GM23338 (cell line): ENCODE measurements around the gene RPL3. TPM values are rescaled to one million over a fixed set of nuclear protein-coding genes. Genes with fewer than 3 reads are reported as not detected.
A peak's percentile ranks its signal among the peaks of the same experiment; 100 is the strongest.

Experiments
- ATAC-seq: fragments of 200-7000 bp; cut with Tn5 transposase; 3 replicates; pipeline ENCODE4 v1.9.1; 2020
- DNase-seq: peaks from one replicate; pipeline ENCODE4 v3.0.0-alpha.2; 2015; ENCODE audit warnings: low spot score
- H2AFZ ChIP-seq: fragments of 200-600 bp; sonication (generic); 2 replicates; pipeline ENCODE4 v1.8.0; 2016; ENCODE audit warnings: antibody characterized with exemption, mild to moderate bottlenecking, moderate library complexity
- H3F3A ChIP-seq: fragments of 200-600 bp; sonication (generic); replicated peaks from 2 replicates; pipeline ENCODE4 v1.8.0; 2017; ENCODE audit warnings: antibody characterized with exemption, mixed run types, low read depth
- H3K27ac ChIP-seq: fragments of 200-600 bp; sonication (generic); 2 replicates; pipeline ENCODE4 v1.6.1; 2016; ENCODE audit warnings: low read depth
- H3K27me3 ChIP-seq: fragments of 200-600 bp; sonication (generic); 2 replicates; pipeline ENCODE4 v1.8.0; 2016; ENCODE audit warnings: mild to moderate bottlenecking, mixed run types, moderate library complexity; ENCODE audit not compliant: insufficient read depth
- H3K36me3 ChIP-seq: fragments of 200-600 bp; sonication (generic); 2 replicates; pipeline ENCODE4 v1.8.0; 2016; ENCODE audit warnings: mild to moderate bottlenecking; ENCODE audit not compliant: insufficient read depth
- H3K4me1 ChIP-seq: fragments of 200-600 bp; sonication (generic); 2 replicates; pipeline ENCODE4 v1.8.0; 2016; ENCODE audit warnings: mild to moderate bottlenecking, moderate library complexity; ENCODE audit not compliant: insufficient read depth
- H3K4me2 ChIP-seq: fragments of 200-600 bp; sonication (generic); 2 replicates; pipeline ENCODE4 v1.7.1; 2017; ENCODE audit warnings: mixed run types
- H3K4me3 ChIP-seq: fragments of 200-600 bp; sonication (generic); 2 replicates; pipeline ENCODE4 v1.6.1; 2016; ENCODE audit warnings: mixed run types
- H3K79me2 ChIP-seq: fragments of 200-600 bp; sonication (generic); replicated peaks from 2 replicates; pipeline ENCODE4 v1.8.0; 2017; ENCODE audit warnings: mild to moderate bottlenecking; ENCODE audit not compliant: insufficient read depth
- H3K9me2 ChIP-seq: fragments of 200-600 bp; sonication (generic); 2 replicates; pipeline ENCODE4 v1.8.0; 2017; ENCODE audit not compliant: insufficient read depth
- H4K20me1 ChIP-seq: fragments of 200-600 bp; sonication (generic); replicated peaks from 2 replicates; pipeline ENCODE4 v1.8.0; 2017; ENCODE audit warnings: mild to moderate bottlenecking; ENCODE audit not compliant: insufficient read depth
- H3K27ac Mint-ChIP-seq: 2 replicates; pipeline ENCODE4 v1.8.0; 2020; ENCODE audit warnings: inconsistent platforms, mild to moderate bottlenecking, moderate library complexity, mixed read lengths
- H3K27me3 Mint-ChIP-seq: 3 replicates; pipeline ENCODE4 v1.8.0; 2022; ENCODE audit warnings: low read depth, mild to moderate bottlenecking, moderate library complexity, mixed read lengths, inconsistent platforms; ENCODE audit not compliant: insufficient read depth, poor library complexity
- H3K36me3 Mint-ChIP-seq: 3 replicates; pipeline ENCODE4 v1.8.0; 2021; ENCODE audit warnings: low read depth, mild to moderate bottlenecking, inconsistent platforms, moderate library complexity, mixed read lengths
- H3K4me1 Mint-ChIP-seq: 3 replicates; pipeline ENCODE4 v1.8.0; 2020; ENCODE audit warnings: mild to moderate bottlenecking, inconsistent platforms, mixed read lengths
- H3K4me3 Mint-ChIP-seq: 3 replicates; pipeline ENCODE4 v1.8.0; 2021; ENCODE audit warnings: moderate library complexity, mild to moderate bottlenecking, inconsistent platforms, mixed read lengths
- H3K9me3 Mint-ChIP-seq: 3 replicates; pipeline ENCODE4 v1.8.0; 2020; ENCODE audit warnings: moderate library complexity, mild to moderate bottlenecking, inconsistent platforms, mixed read lengths
- EZH2 ChIP-seq: fragments of 200-600 bp; sonication (generic); IDR thresholded peaks from one replicate; pipeline ENCODE4 v1.8.0; 2017; ENCODE audit warnings: antibody characterized with exemption, mild to moderate bottlenecking, low read depth; ENCODE audit not compliant: unreplicated experiment
- EZH2phosphoT487 ChIP-seq: fragments of 200-600 bp; sonication (generic); IDR thresholded peaks from one replicate; pipeline ENCODE4 v1.8.1; 2018; ENCODE audit warnings: antibody characterized with exemption; ENCODE audit not compliant: unreplicated experiment
- NANOG ChIP-seq: IDR thresholded peaks from 2 replicates; pipeline ENCODE4 v1.6.1; 2016; ENCODE audit warnings: antibody characterized with exemption, borderline replicate concordance
- POLR2AphosphoS5 ChIP-seq: IDR thresholded peaks from 2 replicates; pipeline ENCODE4 v1.6.1; 2016; ENCODE audit warnings: antibody characterized with exemption, low read depth
- ZNF114 ChIP-seq: fragments of 250-450 bp; sonication (Bioruptor Pico); IDR thresholded peaks from 2 replicates; pipeline ENCODE4 v1.5.0; 2020; ENCODE audit warnings: mild to moderate bottlenecking, moderate library complexity
- polyA plus RNA-seq: library from polyadenylated mRNA; unstranded; fragments of >200 nt; fragmentation: Nextera tagmentation; extraction: Ambion mirVana; gene quantifications from 2 replicates; pipeline ENCODE4 v1.2.1, GENCODE V29; 2016
- total RNA-seq: library from RNA; depleted of rRNA; stranded (reverse); fragments of >200 nt; shearing (Covaris generic); gene quantifications from 2 replicates; pipeline ENCODE4 v1.2.3, GENCODE V29; 2014
- TF ChIP-seq, protein P1 (sequence below), 2 experiments: fragments of 200-600 bp in 1 of 2; sonication (generic) in 1 of 2; conservative IDR thresholded peaks; 2 replicates each; pipeline versions ENCODE4 v1.5.1 to v1.6.1; 2016 to 2017; ENCODE audit warnings: antibody characterized with exemption in 2 of 2, low read depth in 2 of 2, mild to moderate bottlenecking in 2 of 2, moderate library complexity in 1 of 2

The RPL3 gene
- total and polyA plus RNA-seq, 2 experiments from 2014 or later: 1,983 to 3,244 TPM

DNA sequence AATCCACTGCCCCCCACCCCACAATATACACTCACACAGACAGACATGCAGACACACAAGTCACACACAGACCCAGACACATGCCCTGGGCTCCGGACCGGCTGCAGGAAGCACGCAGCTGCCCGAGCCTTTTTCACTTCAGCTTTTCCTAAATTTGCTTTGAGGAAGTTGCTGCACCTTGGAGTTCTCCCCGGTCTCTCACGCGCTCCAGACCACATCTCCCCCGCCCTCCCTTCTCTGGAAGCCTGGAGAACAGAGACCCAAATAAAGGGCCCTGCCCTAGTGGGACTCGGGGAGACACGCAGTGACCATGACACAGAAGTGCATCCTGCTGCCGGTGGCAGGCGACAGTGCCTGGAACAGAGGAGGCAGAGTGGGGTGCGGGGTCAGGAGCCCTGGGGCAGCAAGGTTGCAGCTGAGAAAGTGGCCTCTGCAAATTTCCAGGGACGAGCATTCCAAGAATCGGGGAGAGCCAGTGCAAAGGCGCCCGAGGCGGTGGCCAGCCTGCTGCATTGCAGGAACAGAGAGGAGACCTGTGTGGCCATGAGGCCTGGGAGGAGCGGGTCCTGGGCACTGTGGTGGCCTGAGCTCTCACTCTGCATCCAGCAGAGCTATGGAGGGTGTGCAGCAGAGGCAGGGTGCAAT lies 19.1 kb downstream of the RPL3 start:
- no peaks in the 10 kb centered on the region for H3K79me2 ChIP-seq
- Mint-ChIP-seq H3K27me3 (peaks cover 12% of the 10 kb centered on the region), H3K9me3 (peaks cover 9% of the 10 kb centered on the region; the same call in 2 of the 3 replicates), H3K4me1 (peaks cover 26% of the 10 kb centered on the region), H3K4me3 (no peak overlapping the region), H3K36me3 (no peaks in the 10 kb centered on the region; the same call in 1 of the 3 replicates), H3K27ac (0 out of 2 replicates have a peak overlapping the region, but pooled peaks have one; percentile 53)
- no peaks in the 10 kb centered on the region for H3K9me2 ChIP-seq
- DNase-seq (peak; percentile 60), ATAC-seq (peak; percentile 44)
- no peak for TF ChIP-seq NANOG
- no peak for TF ChIP-seq ZNF114 (CRISPR knock-in tag)
- TF ChIP-seq POLR2AphosphoS5: no peak
- TF ChIP-seq, protein P1, sequence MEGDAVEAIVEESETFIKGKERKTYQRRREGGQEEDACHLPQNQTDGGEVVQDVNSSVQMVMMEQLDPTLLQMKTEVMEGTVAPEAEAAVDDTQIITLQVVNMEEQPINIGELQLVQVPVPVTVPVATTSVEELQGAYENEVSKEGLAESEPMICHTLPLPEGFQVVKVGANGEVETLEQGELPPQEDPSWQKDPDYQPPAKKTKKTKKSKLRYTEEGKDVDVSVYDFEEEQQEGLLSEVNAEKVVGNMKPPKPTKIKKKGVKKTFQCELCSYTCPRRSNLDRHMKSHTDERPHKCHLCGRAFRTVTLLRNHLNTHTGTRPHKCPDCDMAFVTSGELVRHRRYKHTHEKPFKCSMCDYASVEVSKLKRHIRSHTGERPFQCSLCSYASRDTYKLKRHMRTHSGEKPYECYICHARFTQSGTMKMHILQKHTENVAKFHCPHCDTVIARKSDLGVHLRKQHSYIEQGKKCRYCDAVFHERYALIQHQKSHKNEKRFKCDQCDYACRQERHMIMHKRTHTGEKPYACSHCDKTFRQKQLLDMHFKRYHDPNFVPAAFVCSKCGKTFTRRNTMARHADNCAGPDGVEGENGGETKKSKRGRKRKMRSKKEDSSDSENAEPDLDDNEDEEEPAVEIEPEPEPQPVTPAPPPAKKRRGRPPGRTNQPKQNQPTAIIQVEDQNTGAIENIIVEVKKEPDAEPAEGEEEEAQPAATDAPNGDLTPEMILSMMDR (conservative IDR thresholded peaks at IDR 0.05; ENCODE audit: low read depth in 2 of 2): no peak
- H3K27ac ChIP-seq: 0 out of 2 replicates have a peak overlapping the region, but pooled peaks have one; percentile 48
- H3K4me1 ChIP-seq: peaks cover 18% of the 10 kb centered on the region; the same call in 1 of the 2 replicates
- no peaks in the 10 kb centered on the region for H3K36me3 ChIP-seq
- H3K27me3 ChIP-seq: no peaks in the 10 kb centered on the region
- H3K4me3 ChIP-seq: no peak overlapping the region
- H4K20me1 ChIP-seq: no peaks in the 10 kb centered on the region
- peak overlapping the region; percentile 58; the same call in 1 of the 2 replicates for H3K4me2 ChIP-seq
- peak overlapping the region; percentile 87 for H2AFZ ChIP-seq
- H3F3A ChIP-seq: 0 out of 2 replicates have a peak, but pooled peaks cover 6% of the 10 kb centered on the region

DNA sequence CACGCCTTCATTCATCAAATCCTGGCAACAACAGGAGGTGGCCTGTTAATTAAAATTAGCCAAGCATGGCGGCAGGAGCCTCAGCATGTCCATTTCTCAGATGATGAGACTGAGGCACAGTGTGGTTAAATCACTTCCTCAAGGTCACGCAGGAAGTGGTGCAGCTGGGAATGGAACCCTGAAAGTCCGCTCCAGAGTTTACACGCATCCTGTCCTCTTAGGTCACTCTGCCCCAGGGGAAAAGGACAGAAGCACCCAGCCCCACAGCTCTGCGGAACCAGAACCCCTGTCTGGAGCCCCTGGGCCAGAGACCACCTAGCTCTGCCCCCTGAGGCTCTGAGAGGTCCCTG lies 19.6 kb downstream of the RPL3 start:
- Histone ChIP-seq H4K20me1 (no peaks in the 10 kb centered on the region), H3K27me3 (no peaks in the 10 kb centered on the region), H3F3A (0 out of 2 replicates have a peak, but pooled peaks cover 6% of the 10 kb centered on the region), H3K9me2 (no peaks in the 10 kb centered on the region), H3K36me3 (no peaks in the 10 kb centered on the region), H3K4me3 (no peak overlapping the region), H2AFZ (peak overlapping the region; percentile 23; the same call in 1 of the 2 replicates), H3K4me2 (no peak overlapping the region), H3K27ac (0 out of 2 replicates have a peak overlapping the region, but pooled peaks have one; percentile 48), H3K79me2 (no peaks in the 10 kb centered on the region), H3K4me1 (peaks cover 18% of the 10 kb centered on the region; the same call in 1 of the 2 replicates)
- ATAC-seq (peak; percentile 4; the same call in 1 of the 3 replicates), DNase-seq (peak; percentile 52)
- Mint-ChIP-seq H3K36me3 (no peaks in the 10 kb centered on the region; the same call in 1 of the 3 replicates), H3K27me3 (peaks cover 12% of the 10 kb centered on the region), H3K4me3 (no peak overlapping the region), H3K9me3 (peaks cover 9% of the 10 kb centered on the region; the same call in 2 of the 3 replicates), H3K27ac (no peak overlapping the region), H3K4me1 (peaks cover 26% of the 10 kb centered on the region)
- TF ChIP-seq EZH2phosphoT487 (no peak), EZH2 (no peak)
